HEK293 (cell line): ENCODE measurements around the gene S100A3.

Source experiments
- CTCF ChIA-PET: fragments of 350-600 bp; formaldehyde crosslinking; extraction: SDS; loops from one replicate; lab custom pipeline; 2021; ENCODE audit warnings: antibody characterized with exemption; lab: Yijun Ruan, JAX
- POLR2A ChIA-PET: fragments of 300-600 bp; formaldehyde crosslinking; extraction: SDS; loops from one replicate; lab custom pipeline; 2020; ENCODE audit warnings: antibody characterized with exemption, inconsistent platforms; lab: Yijun Ruan, JAX
- H3K27ac ChIP-seq: fragments of 200-500 bp; sonication (Bioruptor generic); 2 replicates; pipeline ENCODE4 v1.5.1; 2014; ENCODE audit warnings: low read depth, low read length, control low read depth, inconsistent platforms; ENCODE audit errors: extremely low read depth
- H3K36me3 ChIP-seq, 2 experiments: fragments of 200-500 bp in 1 of 2; sonication (Bioruptor generic) in 1 of 2; 1 replicate in 1 of 2; 2 replicates in 1 of 2; pipeline ENCODE4 v1.5.1; 2014 to 2017; ENCODE audit warnings: inconsistent platforms in 2 of 2, low read length in 2 of 2; ENCODE audit not compliant: control insufficient read depth in 2 of 2, insufficient read depth in 1 of 2
- H3K4me1 ChIP-seq: fragments of 200-500 bp; sonication (Bioruptor generic); 2 replicates; pipeline ENCODE4 v1.5.1; 2014; ENCODE audit warnings: mild to moderate bottlenecking, low read length, inconsistent platforms; ENCODE audit not compliant: control insufficient read depth, insufficient read depth
- H3K4me3 ChIP-seq: 2 replicates; pipeline ENCODE4 v1.5.1; 2011; ENCODE audit warnings: low read depth, mild to moderate bottlenecking, control low read depth, low read length, moderate library complexity
- H3K9me3 ChIP-seq: fragments of 200-500 bp; sonication (Bioruptor generic); 2 replicates; pipeline ENCODE4 v1.5.1; 2014; ENCODE audit warnings: low read depth, low read length, inconsistent platforms; ENCODE audit not compliant: control insufficient read depth, insufficient read depth
- EGR2 ChIP-seq: fragments of 450-650 bp; formaldehyde crosslinking; IDR thresholded peaks from 2 replicates; pipeline ENCODE4 v1.5.1; 2016; ENCODE audit warnings: low read depth, missing biosample characterization, missing genetic modification characterization
- HIC1 ChIP-seq: fragments of 450-650 bp; formaldehyde crosslinking; IDR thresholded peaks from 2 replicates; pipeline ENCODE4 v1.5.1; 2016; ENCODE audit warnings: missing biosample characterization, missing genetic modification characterization
- IKZF3 ChIP-seq: fragments of 450-650 bp; IDR thresholded peaks from 2 replicates; pipeline ENCODE4 v1.5.0; 2018; ENCODE audit warnings: missing biosample characterization, mild to moderate bottlenecking, missing genetic modification characterization, moderate library complexity
- KLF16 ChIP-seq: fragments of 450-650 bp; formaldehyde crosslinking; IDR thresholded peaks from 2 replicates; pipeline ENCODE4 v1.5.1; 2017; ENCODE audit warnings: missing biosample characterization, missing genetic modification characterization
- KLF8 ChIP-seq: fragments of 450-650 bp; formaldehyde crosslinking; IDR thresholded peaks from 2 replicates; pipeline ENCODE4 v1.5.1; 2016; ENCODE audit warnings: missing biosample characterization, missing genetic modification characterization
- PRDM4 ChIP-seq: fragments of 450-650 bp; formaldehyde crosslinking; IDR thresholded peaks from 2 replicates; pipeline ENCODE4 v1.5.1; 2017; ENCODE audit warnings: missing biosample characterization, missing genetic modification characterization
- SP3 ChIP-seq: fragments of 450-650 bp; formaldehyde crosslinking; IDR thresholded peaks from 2 replicates; pipeline ENCODE4 v1.5.1; 2016; ENCODE audit warnings: missing biosample characterization, missing genetic modification characterization
- SP7 ChIP-seq: fragments of 450-650 bp; formaldehyde crosslinking; IDR thresholded peaks from 2 replicates; pipeline ENCODE4 v1.5.1; 2016; ENCODE audit warnings: missing biosample characterization, missing genetic modification characterization
- ZBTB17 ChIP-seq: fragments of 450-650 bp; formaldehyde crosslinking; IDR thresholded peaks from 2 replicates; pipeline ENCODE4 v1.5.1; 2016; ENCODE audit warnings: missing biosample characterization, missing genetic modification characterization
- ZFHX2 ChIP-seq: fragments of 450-650 bp; formaldehyde crosslinking; conservative IDR thresholded peaks from 2 replicates; pipeline ENCODE4 v1.5.1; 2016; ENCODE audit warnings: missing biosample characterization, missing genetic modification characterization
- ZFP69B ChIP-seq: fragments of 450-650 bp; formaldehyde crosslinking; IDR thresholded peaks from 2 replicates; pipeline ENCODE4 v1.5.1; 2016; ENCODE audit warnings: missing biosample characterization, missing genetic modification characterization
- ZNF10 ChIP-seq: fragments of 450-650 bp; formaldehyde crosslinking; IDR thresholded peaks from 2 replicates; pipeline ENCODE4 v1.5.1; 2017; ENCODE audit warnings: missing biosample characterization, missing genetic modification characterization
- ZNF174 ChIP-seq: fragments of 450-650 bp; formaldehyde crosslinking; IDR thresholded peaks from 2 replicates; pipeline ENCODE4 v1.5.0; 2017; ENCODE audit warnings: missing biosample characterization, mild to moderate bottlenecking, missing genetic modification characterization
- ZNF175 ChIP-seq: fragments of 450-650 bp; formaldehyde crosslinking; IDR thresholded peaks from 2 replicates; pipeline ENCODE4 v1.5.1; 2016; ENCODE audit warnings: missing biosample characterization, missing genetic modification characterization
- ZNF239 ChIP-seq: fragments of 450-650 bp; formaldehyde crosslinking; IDR thresholded peaks from 2 replicates; pipeline ENCODE4 v1.5.1; 2016; ENCODE audit warnings: missing biosample characterization, missing genetic modification characterization
- ZNF280D ChIP-seq: fragments of 450-650 bp; formaldehyde crosslinking; IDR thresholded peaks from 2 replicates; pipeline ENCODE4 v1.5.1; 2016; ENCODE audit warnings: missing biosample characterization, missing genetic modification characterization
- ZNF354C ChIP-seq: fragments of 450-650 bp; formaldehyde crosslinking; IDR thresholded peaks from 2 replicates; pipeline ENCODE4 v1.5.1; 2016; ENCODE audit warnings: missing biosample characterization, missing genetic modification characterization, low read depth, borderline replicate concordance
- ZNF391 ChIP-seq: fragments of 450-650 bp; formaldehyde crosslinking; IDR thresholded peaks from 2 replicates; pipeline ENCODE4 v1.5.1; 2016; ENCODE audit warnings: low read depth, missing biosample characterization, missing genetic modification characterization, borderline replicate concordance
- ZNF404 ChIP-seq: fragments of 450-650 bp; formaldehyde crosslinking; IDR thresholded peaks from 2 replicates; pipeline ENCODE4 v1.5.1; 2017; ENCODE audit warnings: missing biosample characterization, missing genetic modification characterization
- ZNF548 ChIP-seq: fragments of 450-650 bp; formaldehyde crosslinking; IDR thresholded peaks from 2 replicates; pipeline ENCODE4 v1.5.1; 2016; ENCODE audit warnings: missing biosample characterization, missing genetic modification characterization
- ZNF585B ChIP-seq: fragments of 450-650 bp; formaldehyde crosslinking; IDR thresholded peaks from 2 replicates; pipeline ENCODE4 v1.5.1; 2016; ENCODE audit warnings: missing biosample characterization, missing genetic modification characterization
- ZNF658 ChIP-seq: fragments of 450-650 bp; formaldehyde crosslinking; IDR thresholded peaks from 2 replicates; pipeline ENCODE4; 2016; ENCODE audit warnings: missing biosample characterization, missing genetic modification characterization
- ZNF701 ChIP-seq: fragments of 450-650 bp; formaldehyde crosslinking; IDR thresholded peaks from 2 replicates; pipeline ENCODE4 v1.5.1; 2016; ENCODE audit warnings: missing biosample characterization, missing genetic modification characterization
- ZNF791 ChIP-seq: fragments of 450-650 bp; formaldehyde crosslinking; IDR thresholded peaks from 2 replicates; pipeline ENCODE4 v1.5.1; 2016; ENCODE audit warnings: missing biosample characterization, missing genetic modification characterization
- ZNF830 ChIP-seq: fragments of 450-650 bp; IDR thresholded peaks from 2 replicates; pipeline ENCODE4 v1.5.0; 2018; ENCODE audit warnings: missing biosample characterization, missing genetic modification characterization, low read depth, mild to moderate bottlenecking, moderate library complexity
- ZXDB ChIP-seq: fragments of 450-650 bp; formaldehyde crosslinking; IDR thresholded peaks from 2 replicates; pipeline ENCODE4 v1.5.1; 2016; ENCODE audit warnings: missing biosample characterization, missing genetic modification characterization

S100A3 gene

GRCh38 chr1:153566414-153567371 lies 17.6 kb upstream of the S100A3 start (continued):
- TF ChIP-seq ZNF391 (tag by site-specific recombination) (peak; percentile 85; the same call in 1 of the 2 replicates), ZNF10 (tag by site-specific recombination) (no peak; the same call in 1 of the 2 replicates), ZNF354C (tag by site-specific recombination) (no peak), ZNF239 (no peak)

GRCh38 chr1:153565529-153566374 lies 16.7 kb upstream of the S100A3 start, which contains the start of gene S100A2:
S100A2 (minus strand) TSS chr1:153565844; CDS start chr1:153563877, 1,967 bp downstream.
- no peaks in the 10 kb centered on the region for H3K36me3 ChIP-seq
- no peaks in the 10 kb centered on the region for H3K9me3 ChIP-seq
- CTCF ChIA-PET, result interaction anchor here (0.6 to 3.1 kb wide), 8 partner anchors 11 to 90 kb away, joined by 3 to 28 read pairs (median 5); partner anchors contain the start of gene S100A13
- H3K4me1 ChIP-seq, result peaks cover 7% of the 10 kb centered on the region
- no peak within 1 kb of the TSS for H3K4me3 ChIP-seq
- POLR2A ChIA-PET, result interaction anchor here (0.8 to 1.9 kb wide), 17 partner anchors 12 to 425 kb away, joined by 3 to 27 read pairs (median 5); partner anchors contain the start of genes CHTOP, INTS3, RPS27 and S100A13
- H3K27ac ChIP-seq, result peak within 1 kb of the TSS; percentile 77
- TF ChIP-seq IKZF3 (tag by site-specific recombination), result no peak
- peak; percentile 73 for TF ChIP-seq ZFHX2
- TF ChIP-seq PRDM4 (tag by site-specific recombination), result no peak
- no peak for TF ChIP-seq ZNF701 (tag by site-specific recombination)
- TF ChIP-seq ZNF404 (tag by site-specific recombination), result no peak
- peak; percentile 99 for TF ChIP-seq ZFP69B
- TF ChIP-seq SP3, result peak; percentile 66
- TF ChIP-seq KLF8 (tag by site-specific recombination), result no peak; the same call in 1 of the 2 replicates
- no peak for TF ChIP-seq ZNF239
- no peak for TF ChIP-seq ZNF658
- peak; percentile 84 for TF ChIP-seq HIC1 (tag by site-specific recombination)
- TF ChIP-seq ZNF830 (tag by site-specific recombination), result no peak
- TF ChIP-seq ZNF174 (tag by site-specific recombination), result no peak
- TF ChIP-seq ZNF791 (tag by site-specific recombination), result no peak
- no peak for TF ChIP-seq ZNF585B
- TF ChIP-seq SP7 (tag by site-specific recombination), result peak; percentile 43; the same call in 1 of the 2 replicates
- peak; percentile 28; the same call in 1 of the 2 replicates for TF ChIP-seq EGR2 (tag by site-specific recombination)
- no peak for TF ChIP-seq ZNF175 (tag by site-specific recombination)
- TF ChIP-seq KLF16 (tag by site-specific recombination), result no peak
- TF ChIP-seq ZXDB (tag by site-specific recombination), result no peak
- TF ChIP-seq ZNF548, result no peak
- no peak for TF ChIP-seq ZBTB17 (tag by site-specific recombination)
- TF ChIP-seq ZNF280D (tag by site-specific recombination), result no peak
